Pulmonary artery endothelial cell (primary cell): ENCODE results near the gene UNC119B. TPM values are rescaled to one million over a fixed set of nuclear protein-coding genes. Genes with fewer than 3 reads are reported as not detected.
A peak's percentile ranks its signal among the peaks of the same experiment; 100 is the strongest.

Experiments used
- DNase-seq: peaks from one replicate; pipeline ENCODE4 v3.0.0-alpha.2; 2011; ENCODE audit warnings: low read depth, low spot score
- total RNA-seq: library from RNA; depleted of rRNA; stranded (reverse); fragments of >200 nt; gene quantifications from 2 replicates; pipeline ENCODE4 v1.2.3, GENCODE V29; 2014

UNC119B gene
- total RNA-seq, 1 donor from 2014 or later, result 26.1 TPM

- DNase-seq, result no peak
Measured at GRCh38 chr12:120687578-120688289, 22.5 kb upstream of the UNC119B start.

GRCh38 chr12:120688527-120689071 is 21.7 kb upstream of the UNC119B start:
- DNase-seq, result no peak

DNA sequence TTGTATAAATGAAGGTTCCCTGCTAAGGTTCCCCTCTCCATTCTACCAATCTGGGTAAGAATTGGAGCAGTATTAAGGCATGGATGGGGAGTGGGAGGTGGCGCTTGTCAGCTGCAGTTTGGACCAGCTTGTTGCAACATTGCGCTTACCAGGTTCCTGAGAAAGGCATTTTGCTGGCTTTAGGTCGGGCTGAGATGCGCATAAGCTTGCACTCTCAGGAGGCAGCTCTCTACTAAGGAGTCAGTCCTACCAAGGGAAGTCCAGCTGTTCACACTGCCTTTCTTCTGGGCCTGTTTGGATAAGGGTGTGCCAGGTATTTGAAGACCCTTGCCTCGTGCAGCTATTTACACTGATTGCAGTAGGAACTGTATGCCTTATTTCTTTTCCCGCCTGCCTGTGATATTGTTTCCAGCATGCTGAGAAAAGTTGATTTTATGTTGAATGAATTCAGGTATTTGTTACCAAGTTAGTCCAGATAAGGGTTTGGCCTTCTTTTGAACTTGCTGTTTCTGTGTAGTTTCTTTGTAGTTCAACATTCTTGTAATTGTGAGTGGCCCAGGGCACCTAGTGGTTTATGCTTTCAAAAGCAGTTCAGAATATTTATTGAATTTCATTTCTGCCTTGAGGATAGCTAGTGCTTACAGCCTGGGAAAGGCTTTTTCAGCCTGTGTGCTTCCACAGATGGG is 20.7 kb upstream of the UNC119B start:
- no peak for DNase-seq

- no peak for DNase-seq
Measured at GRCh38 chr12:120690083-120690450, 20.2 kb upstream of the UNC119B start.

DNA sequence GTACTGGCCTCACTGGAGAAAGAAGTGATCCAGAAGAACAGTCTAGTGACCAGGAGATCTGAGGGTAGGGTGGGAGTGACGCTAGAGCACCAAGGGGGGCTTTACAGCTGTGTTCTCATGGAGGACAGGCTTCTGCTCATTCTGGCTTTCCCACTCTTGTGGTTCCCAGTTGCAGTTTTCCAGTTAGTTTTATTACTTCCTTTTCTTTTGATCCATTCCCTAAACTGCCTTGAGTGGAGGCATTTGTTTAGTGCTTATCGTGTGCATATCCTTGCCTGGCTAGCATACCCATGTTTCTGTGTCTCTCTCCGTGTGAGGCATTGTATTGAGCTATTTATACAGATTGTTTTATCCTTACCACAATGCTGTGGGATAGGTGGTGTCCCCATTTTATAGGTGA is 19.3 kb upstream of the UNC119B start:
- DNase-seq, result no peak

DNA sequence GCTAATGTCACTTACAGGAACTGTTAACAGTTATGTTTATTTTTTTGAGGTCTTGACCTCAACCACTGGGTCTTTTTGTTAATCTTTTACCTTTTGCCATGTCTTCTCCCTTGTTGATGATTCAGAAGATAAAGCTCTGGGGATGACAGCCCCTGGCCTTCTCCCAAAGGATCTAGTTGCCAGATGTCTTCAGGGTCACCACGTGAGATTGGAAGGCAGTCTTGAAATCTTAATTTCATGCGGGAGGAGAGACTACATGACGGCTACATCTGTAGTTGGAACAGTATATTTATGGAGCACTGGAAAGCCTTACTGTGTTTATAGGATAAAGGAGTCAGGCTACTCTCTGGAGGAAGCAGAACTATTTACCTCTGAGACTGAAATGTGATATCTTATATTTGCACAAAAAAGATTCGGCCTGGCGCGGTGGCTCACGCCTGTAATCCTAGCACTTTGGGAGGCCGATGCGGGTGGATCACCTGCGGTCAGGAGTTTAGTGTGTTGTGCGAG is 17.7 kb upstream of the UNC119B start:
- DNase-seq, result no peak

DNA sequence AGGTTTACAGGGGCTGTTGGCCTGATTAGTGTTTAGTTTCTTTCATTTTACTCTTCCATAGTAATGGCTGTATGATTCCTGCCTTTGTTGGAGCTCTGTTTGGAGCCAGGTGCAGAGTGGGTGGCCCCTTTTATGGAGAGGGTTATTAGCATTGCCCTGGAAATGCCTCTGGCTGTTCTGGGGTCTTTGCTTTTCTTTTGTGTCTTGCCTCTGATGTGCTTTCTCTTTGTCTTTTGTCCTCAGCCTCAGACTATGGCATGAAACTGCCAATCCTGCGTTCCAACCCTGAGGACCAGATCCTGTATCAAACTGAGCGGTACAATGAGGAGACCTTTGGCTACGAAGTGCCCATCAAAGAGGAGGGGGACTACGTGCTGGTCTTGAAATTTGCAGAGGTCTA is 16.4 kb upstream of the UNC119B start:
- DNase-seq, result no peak

- no peak for DNase-seq
Measured at GRCh38 chr12:120696626-120697025, 13.6 kb upstream of the UNC119B start.

GRCh38 chr12:120697344-120697743 is 12.9 kb upstream of the UNC119B start:
- no peak for DNase-seq

DNA sequence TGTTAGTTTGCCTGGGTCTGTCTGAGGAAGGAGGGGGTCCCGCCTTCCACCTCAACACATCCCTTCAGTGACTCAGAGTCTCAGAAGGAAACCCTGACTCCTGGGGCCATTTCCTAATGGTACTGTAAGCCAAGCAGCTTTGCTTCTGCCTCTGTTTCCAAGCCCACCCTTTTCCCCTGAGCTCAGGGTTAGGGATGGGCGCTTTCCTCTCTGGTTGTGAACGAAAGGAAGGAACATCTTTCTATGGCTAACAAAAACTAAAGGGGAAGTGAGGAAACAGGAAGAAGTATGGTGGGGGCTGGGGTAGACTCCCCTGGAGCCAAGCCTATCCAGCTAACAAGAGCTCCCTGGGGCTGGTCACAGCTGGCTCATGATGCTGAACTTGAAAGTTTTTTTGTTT is 11.6 kb upstream of the UNC119B start:
- no peak for DNase-seq

GRCh38 chr12:120699553-120699952 is 10.7 kb upstream of the UNC119B start:
- DNase-seq, result no peak

DNA sequence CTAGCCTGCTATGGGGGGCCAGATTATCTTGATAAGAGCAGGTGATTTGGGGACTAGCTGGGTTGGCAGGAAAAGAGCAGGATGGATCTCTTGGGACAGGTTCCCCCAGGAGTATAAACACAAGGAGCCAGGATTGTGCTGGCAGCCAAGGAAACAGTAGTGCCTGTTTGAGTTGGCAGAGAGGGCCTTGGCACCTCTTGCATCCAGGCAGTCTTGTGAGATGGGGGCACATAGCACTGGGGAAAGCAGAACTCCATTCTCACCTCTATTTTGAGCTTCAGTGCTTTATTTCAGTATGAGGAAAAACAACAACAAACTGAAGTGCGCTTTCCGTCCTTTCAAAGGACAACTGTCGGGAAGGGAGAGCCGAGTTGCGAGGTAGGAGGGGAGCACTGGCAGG is 9.4 kb upstream of the UNC119B start:
- DNase-seq, result no peak

DNA sequence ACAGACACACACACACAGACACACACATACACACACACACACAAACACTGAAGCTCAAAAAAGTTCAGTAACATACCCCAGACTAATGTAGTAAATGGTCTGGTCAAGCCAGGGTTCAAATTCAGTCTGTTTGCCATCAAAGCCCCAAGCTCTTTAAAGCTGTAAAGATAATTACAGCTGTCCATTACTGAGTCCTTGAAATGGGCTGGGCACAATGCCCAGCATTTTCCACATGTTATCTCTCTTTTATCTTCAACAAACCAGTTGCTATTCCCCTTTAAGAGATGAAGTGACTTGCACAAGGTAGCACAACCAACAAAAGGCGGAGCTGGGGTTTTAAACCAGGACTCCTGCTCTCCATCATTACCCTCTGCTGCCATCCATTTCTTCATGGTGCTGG is 7.6 kb upstream of the UNC119B start:
- DNase-seq, result no peak

- no peak for DNase-seq
Measured at GRCh38 chr12:120703311-120703942, 6.8 kb upstream of the UNC119B start.

DNA sequence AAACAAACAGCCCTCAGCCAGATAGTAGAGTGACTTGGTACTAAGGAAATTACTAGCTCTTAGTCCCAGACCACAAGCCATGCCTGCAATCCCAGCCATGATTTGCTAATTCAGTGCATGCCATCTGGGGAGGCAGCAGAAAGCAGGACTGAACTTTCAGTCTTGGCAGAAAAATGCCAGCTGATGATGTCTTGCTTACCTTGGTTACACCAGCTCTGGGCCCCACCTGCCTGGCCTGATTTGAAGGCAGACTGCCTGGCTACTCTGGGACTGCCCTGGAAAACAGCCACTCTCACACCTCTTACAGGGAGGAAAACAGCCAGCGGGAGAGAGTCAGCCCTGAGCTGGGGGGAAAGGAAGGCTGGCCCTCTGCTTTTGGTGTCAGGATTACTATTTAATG is 4.6 kb upstream of the UNC119B start:
- DNase-seq, result no peak

- no peak for DNase-seq
Measured at GRCh38 chr12:120706029-120706428, 4.2 kb upstream of the UNC119B start.

- DNase-seq, result no peak
Measured at GRCh38 chr12:120708651-120709050, 1.6 kb upstream of the UNC119B start.

- DNase-seq, result no peak
Measured at GRCh38 chr12:120710805-120711296, 593 bp downstream of the UNC119B start.

- DNase-seq, result no peak
Measured at GRCh38 chr12:120711411-120711810, 1.2 kb downstream of the UNC119B start.

GRCh38 chr12:120712610-120713009 is 2.4 kb downstream of the UNC119B start:
- no peak for DNase-seq

- peak; percentile 39 for DNase-seq
Measured at GRCh38 chr12:120713861-120714482, 3.7 kb downstream of the UNC119B start.

DNA sequence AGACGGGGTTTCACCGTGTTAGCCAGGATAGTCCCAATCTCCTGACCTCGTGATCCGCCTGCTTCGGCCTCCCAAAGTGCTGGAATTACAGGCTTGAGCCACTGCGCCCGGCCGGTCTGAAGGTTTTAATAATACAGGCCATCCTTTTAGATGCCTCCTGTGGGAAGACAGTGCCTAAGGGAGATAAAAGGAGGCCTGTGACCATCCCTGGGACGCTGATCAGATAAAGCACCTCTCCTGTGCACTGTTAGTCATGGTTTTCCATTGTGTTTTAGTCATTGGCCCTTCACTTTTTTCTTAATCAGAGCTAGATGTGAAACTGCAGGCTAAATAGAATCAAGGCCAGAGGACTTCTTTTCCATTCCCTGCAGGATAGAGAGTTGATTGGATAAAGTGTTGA is 7.8 kb downstream of the UNC119B start:
- no peak for DNase-seq
